IMR-90 (cell line): ENCODE measurements around the gene KLF13. TPM values are rescaled to one million over a fixed set of nuclear protein-coding genes. Genes with fewer than 3 reads are reported as not detected.

ENCODE experiments used
- ATAC-seq: fragments of 200-7000 bp; cut with Tn5 transposase; 2 replicates; pipeline ENCODE4 v1.9.1; 2020; ENCODE audit warnings: low read depth, mild to moderate bottlenecking, moderate library complexity
- BruUV-seq: library from RNA; stranded (reverse); fragments of 400-500 nt; replicated peaks from 2 replicates; lab custom pipeline; 2021; lab: Mats Ljungman, UMichigan
- CTCF ChIA-PET: fragments of 300-600 bp; formaldehyde crosslinking; extraction: SDS; loops from one replicate; lab custom pipeline; 2021; ENCODE audit warnings: antibody characterized with exemption; lab: Yijun Ruan, JAX
- POLR2A ChIA-PET: fragments of 300-600 bp; sonication (Branson Sonifier 250); formaldehyde crosslinking; loops from one replicate; lab custom pipeline; 2022; ENCODE audit warnings: antibody characterized with exemption; ENCODE audit not compliant: unreplicated experiment; lab: Charles Lee
- DNase-seq: peaks from one replicate; pipeline ENCODE4 v3.0.0; 2013
- H2AFZ ChIP-seq: replicated peaks from 2 replicates; pipeline ENCODE3; 2013; ENCODE audit warnings: low read length, mild to moderate bottlenecking; ENCODE audit not compliant: poor library complexity
- H2AK5ac ChIP-seq: 2 replicates; pipeline ENCODE4 v1.6.1; 2013; ENCODE audit warnings: low read depth, low read length, inconsistent platforms
- H2AK9ac ChIP-seq: replicated peaks from 2 replicates; pipeline ENCODE3; 2013; ENCODE audit warnings: mild to moderate bottlenecking, low read depth, low read length, moderate library complexity; ENCODE audit not compliant: poor library complexity
- H2BK120ac ChIP-seq: 2 replicates; pipeline ENCODE4 v1.6.1; 2013; ENCODE audit warnings: low read depth, low read length, inconsistent platforms
- H2BK15ac ChIP-seq: 3 replicates; pipeline ENCODE4 v1.6.1; 2013; ENCODE audit warnings: low read depth, low read length, inconsistent platforms
- H2BK20ac ChIP-seq: 2 replicates; pipeline ENCODE4 v1.6.1; 2013; ENCODE audit warnings: low read depth, mild to moderate bottlenecking, inconsistent platforms, low read length, moderate library complexity
- H2BK5ac ChIP-seq: 2 replicates; pipeline ENCODE4 v1.6.1; 2013; ENCODE audit warnings: mild to moderate bottlenecking, low read depth, low read length, inconsistent platforms; ENCODE audit not compliant: poor library complexity, severe bottlenecking
- H3K14ac ChIP-seq: replicated peaks from 2 replicates; pipeline ENCODE4 v1.6.1; 2013; ENCODE audit warnings: low read depth, low read length, inconsistent platforms
- H3K18ac ChIP-seq: 2 replicates; pipeline ENCODE4 v1.6.1; 2013; ENCODE audit warnings: low read depth, low read length, control low read depth
- H3K23ac ChIP-seq: 2 replicates; pipeline ENCODE4 v1.6.1; 2013; ENCODE audit warnings: low read depth, low read length, inconsistent platforms
- H3K27ac ChIP-seq: 2 replicates; pipeline ENCODE4 v1.5.1; 2013; ENCODE audit warnings: mild to moderate bottlenecking, control low read depth, low read length; ENCODE audit not compliant: insufficient read depth
- H3K27me3 ChIP-seq: 2 replicates; pipeline ENCODE4 v1.6.1; 2013; ENCODE audit warnings: low read length; ENCODE audit not compliant: control insufficient read depth, insufficient read depth
- H3K36me3 ChIP-seq: 2 replicates; pipeline ENCODE4 v1.6.1; 2013; ENCODE audit warnings: low read length, mixed read lengths; ENCODE audit not compliant: control insufficient read depth, insufficient read depth
- H3K4ac ChIP-seq: 2 replicates; pipeline ENCODE4 v1.6.1; 2013; ENCODE audit warnings: low read depth, low read length, inconsistent platforms
- H3K4me1 ChIP-seq: 2 replicates; pipeline ENCODE4 v1.6.1; 2013; ENCODE audit warnings: low read length, mixed read lengths; ENCODE audit not compliant: control insufficient read depth, insufficient read depth
- H3K4me2 ChIP-seq: 2 replicates; pipeline ENCODE4 v1.6.1; 2013; ENCODE audit warnings: low read depth, mild to moderate bottlenecking, control low read depth, low read length, moderate library complexity
- H3K4me3 ChIP-seq: 2 replicates; pipeline ENCODE4 v1.5.1; 2013; ENCODE audit warnings: low read depth, mild to moderate bottlenecking, control low read depth, low read length, moderate library complexity; ENCODE audit not compliant: insufficient read depth
- H3K56ac ChIP-seq: 2 replicates; pipeline ENCODE4 v1.6.1; 2013; ENCODE audit warnings: low read length, inconsistent platforms; ENCODE audit not compliant: insufficient read depth; ENCODE audit errors: extremely low read depth
- H3K79me1 ChIP-seq, 2 experiments: 2 replicates each; pipeline ENCODE4 v1.6.1; 2013; ENCODE audit warnings: low read length in 2 of 2, inconsistent platforms in 1 of 2, low read depth in 1 of 2
- H3K9ac ChIP-seq: 2 replicates; pipeline ENCODE4 v1.6.1; 2013; ENCODE audit warnings: low read depth, low read length, control low read depth
- H3K9me1 ChIP-seq: 2 replicates; pipeline ENCODE4 v1.6.1; 2013; ENCODE audit warnings: low read length, inconsistent platforms; ENCODE audit not compliant: insufficient read depth
- H3K9me3 ChIP-seq: 2 replicates; pipeline ENCODE4 v1.6.1; 2013; ENCODE audit warnings: low read length; ENCODE audit not compliant: control insufficient read depth, insufficient read depth
- H4K20me1 ChIP-seq: 2 replicates; pipeline ENCODE4 v1.6.1; 2013; ENCODE audit warnings: low read length, inconsistent platforms; ENCODE audit not compliant: insufficient read depth
- H4K5ac ChIP-seq: 2 replicates; pipeline ENCODE4 v1.6.1; 2013; ENCODE audit warnings: mild to moderate bottlenecking, low read depth, low read length, control low read depth
- H4K8ac ChIP-seq, 2 experiments: 2 replicates each; pipeline ENCODE4 v1.6.1; 2013; ENCODE audit warnings: low read depth in 2 of 2, low read length in 2 of 2, control low read depth in 1 of 2, inconsistent platforms in 1 of 2
- H4K91ac ChIP-seq: 2 replicates; pipeline ENCODE4 v1.6.1; 2013; ENCODE audit warnings: low read depth, low read length, inconsistent platforms; ENCODE audit not compliant: insufficient read depth
- BHLHE40 ChIP-seq: fragments of 150-350 bp; IDR thresholded peaks from 2 replicates; pipeline ENCODE4 v1.6.1; 2016; ENCODE audit warnings: mild to moderate bottlenecking, low read depth, low read length
- CEBPB ChIP-seq: IDR thresholded peaks from 2 replicates; pipeline ENCODE4 v1.6.1; 2012; ENCODE audit warnings: low read depth, low read length, improper control_type of control experiment
- CTCF ChIP-seq: conservative IDR thresholded peaks from 2 replicates; pipeline ENCODE4 v1.5.1; 2012; ENCODE audit warnings: mild to moderate bottlenecking, low read depth, low read length, improper control_type of control experiment
- FOS ChIP-seq: fragments of 150-350 bp; IDR thresholded peaks from 2 replicates; pipeline ENCODE4 v1.6.1; 2016; ENCODE audit warnings: low read depth, low read length
- MAZ ChIP-seq: IDR thresholded peaks from 2 replicates; pipeline ENCODE4 v1.6.1; 2012; ENCODE audit warnings: low read depth, mild to moderate bottlenecking, low read length, improper control_type of control experiment, moderate library complexity, borderline replicate concordance
- NFE2L2 ChIP-seq: fragments of 150-350 bp; IDR thresholded peaks from 2 replicates; pipeline ENCODE4 v1.6.1; 2016; ENCODE audit warnings: low read depth, mild to moderate bottlenecking, low read length
- RAD21 ChIP-seq: IDR thresholded peaks from 2 replicates; pipeline ENCODE4 v1.6.1; 2012; ENCODE audit warnings: low read length, improper control_type of control experiment
- RCOR1 ChIP-seq: IDR thresholded peaks from 2 replicates; pipeline ENCODE4 v1.6.1; 2012; ENCODE audit warnings: mild to moderate bottlenecking, low read length, improper control_type of control experiment; ENCODE audit not compliant: insufficient replicate concordance
- WGBS, 2 experiments: methylation state at CpG; one replicate each; pipeline versions ENCODE4 v1.1.5 to v1.1.7; 2013; ENCODE audit warnings: missing lambda C conversion rate in 2 of 2; ENCODE audit not compliant: insufficient read length in 1 of 2; ENCODE audit errors: extremely low coverage in 2 of 2; 5-methylcytosine and 5-hydroxymethylcytosine counted together
- dilution Hi-C: fragments of 300-500 bp; cut with HindIII; formaldehyde crosslinking; loops from one replicate; pipeline ENCODE4 v1.14.3; 2018; ENCODE audit warnings: low sequenced_read_pairs; ENCODE audit not compliant: unreplicated experiment
- in situ Hi-C: fragments of 300-500 bp; cut with MboI; formaldehyde crosslinking; loops from 3 replicates; pipeline ENCODE4 v1.14.3; 2019; ENCODE audit warnings: low sequenced_read_pairs, inconsistent platforms, mixed read lengths
- intact Hi-C: fragments of 100-400 bp; cut with micrococcal nuclease; formaldehyde crosslinking; loops from 2 replicates; pipeline ENCODE4 v1.10.0; 2022
- polyA plus RNA-seq, 3 experiments: library from polyadenylated mRNA; depleted of rRNA; stranded (reverse); fragments of >200 nt; gene quantifications; 2 replicates each; pipeline ENCODE4 v1.2.3, GENCODE V29; 2012; ENCODE audit warnings: low replicate concordance in 1 of 3
- total RNA-seq: library from RNA; depleted of rRNA; stranded (reverse); fragments of >200 nt; gene quantifications from 2 replicates; pipeline ENCODE4 v1.2.3, GENCODE V29; 2012

Gene KLF13
- total and polyA plus RNA-seq, 2 of the 4 experiments (the other 2 are of a cell fraction): 9.5 to 10.6 TPM

- H3K4me2 ChIP-seq: no peak overlapping the region
- intact Hi-C loops (no loop called here), dilution Hi-C loops (no loop called here), in situ Hi-C loops (loop anchor here (10.0 kb wide), 1 partner anchor 105 kb away; no protein-coding TSS in a partner anchor)
- DNase-seq (no peak), ATAC-seq (no peak)
- POLR2A ChIA-PET: no interaction called here
- H3K9ac ChIP-seq: no peak overlapping the region
- H3K27me3 ChIP-seq: peaks cover 46% of the 10 kb centered on the region
- H3K18ac ChIP-seq: no peak overlapping the region
- H3K9me1 ChIP-seq: no peaks in the 10 kb centered on the region
- H4K91ac ChIP-seq: no peak overlapping the region
- no peak overlapping the region for H2BK5ac ChIP-seq
- no peak overlapping the region for H4K8ac ChIP-seq
- TF ChIP-seq MAZ (no peak), FOS (no peak), RCOR1 (no peak), BHLHE40 (no peak), RAD21 (no peak), CTCF (no peak), NFE2L2 (no peak), CEBPB (no peak)
- peaks cover 11% of the 10 kb centered on the region for H3K9me3 ChIP-seq
- no peak overlapping the region for H3K23ac ChIP-seq
- no peak overlapping the region for H3K56ac ChIP-seq
- no peak overlapping the region for H3K4me3 ChIP-seq
- H3K14ac ChIP-seq: no peak overlapping the region
- H2BK15ac ChIP-seq: no peak overlapping the region
- H4K5ac ChIP-seq: no peak overlapping the region
- H3K4ac ChIP-seq: no peak overlapping the region
- no peaks in the 10 kb centered on the region; the same call in 1 of the 2 replicates for H4K20me1 ChIP-seq
- BruUV-seq: no TSS peak
- H3K36me3 ChIP-seq: no peaks in the 10 kb centered on the region
- H3K4me1 ChIP-seq: no peaks in the 10 kb centered on the region
- WGBS, 2 experiments: no CpG with 5 or more reads among the region's 9 CpGs
- H2AK5ac ChIP-seq: no peak overlapping the region
- no peaks in the 10 kb centered on the region for H3K79me1 ChIP-seq
- H2BK120ac ChIP-seq: no peak overlapping the region
- no peak overlapping the region for H2BK20ac ChIP-seq
- H2AFZ ChIP-seq: no peak overlapping the region
- no peak overlapping the region for H3K27ac ChIP-seq
- H2AK9ac ChIP-seq: no peak overlapping the region
- CTCF ChIA-PET: interaction anchor here (0.9 kb wide), 1 partner anchor 74 kb away, joined by 3 read pairs; no protein-coding TSS in a partner anchor
These were observed 16.6 kb upstream of the KLF13 start for GRCh38 chr15:31309893-31310606.
